ENCODE results near the gene PDCD4. TPM values are rescaled to one million over a fixed set of nuclear protein-coding genes. Genes with fewer than 3 reads are reported as not detected.

PDCD4 gene
- total and polyA plus RNA-seq, 10 of the 15 experiments (the other 5 are each of a cell fraction or from before 2014, with no cell fraction given) = 101 to 372 (median 171) TPM

GRCh38 chr10:110822035-110822711, 49.6 kb upstream of the PDCD4 start (continued):
- no peak for TF ChIP-seq USF2 (IDR thresholded peaks at IDR 0.05; ENCODE audit: borderline replicate concordance, low read depth, low read length)
- no peak for TF ChIP-seq HDAC2 (IDR thresholded peaks at IDR 0.05)
- TF ChIP-seq SIN3A (IDR thresholded peaks at IDR 0.05; ENCODE audit: low read depth, low read length) = no peak
- TF ChIP-seq HDGF (IDR thresholded peaks at IDR 0.05) = no peak
- TF ChIP-seq BACH1 (IDR thresholded peaks at IDR 0.05; ENCODE audit: borderline replicate concordance) = no peak
- TF ChIP-seq STAT3 (IDR thresholded peaks at IDR 0.05; ENCODE audit: low read depth, low read length) = no peak
- TF ChIP-seq ZNF622 (IDR thresholded peaks at IDR 0.05) = no peak

GRCh38 chr10:110822712-110823311, 48.9 kb upstream of the PDCD4 start:
- intact Hi-C loops (cut with micrococcal nuclease; ENCODE audit: unreplicated experiment) = no loop called here
- no peaks in the 10 kb centered on the region for H3K9me3 ChIP-seq (replicated peaks; ENCODE audit: control insufficient read depth, insufficient read depth, low read length)
- H4K20me1 ChIP-seq (ENCODE audit: control insufficient read depth, insufficient read depth) = no peaks in the 10 kb centered on the region
- no peak overlapping the region for H3K27ac ChIP-seq (ENCODE audit: control insufficient read depth, insufficient read depth)
- no peak overlapping the region for H3K4me2 ChIP-seq (ENCODE audit: control insufficient read depth, insufficient read depth)
- no peaks in the 10 kb centered on the region for H3K36me3 ChIP-seq (ENCODE audit: control insufficient read depth in 2 of 2, insufficient read depth in 2 of 2, low read length in 1 of 2)
- H3K4me1 ChIP-seq (ENCODE audit: control insufficient read depth, insufficient read depth, low read length) = peaks cover 7% of the 10 kb centered on the region
- in situ Hi-C loops (cut with MboI) = no loop called here
- no peak overlapping the region for H3K9ac ChIP-seq (ENCODE audit: control insufficient read depth, insufficient read depth, low read length)
- H3K27me3 ChIP-seq (replicated peaks in 1 of 2; ENCODE audit: control insufficient read depth in 2 of 2, insufficient read depth in 2 of 2, low read length in 1 of 2) = no peaks in the 10 kb centered on the region
- 87% methylated on average over 8 of the region's 8 CpGs for WGBS (ENCODE audit: insufficient coverage, insufficient replicate concordance, low lambda C conversion rate, missing lambda C conversion rate)
- no peak overlapping the region for H3K4me3 ChIP-seq
- BruUV-seq (replicated peaks) = no TSS peak
- RAD21 ChIA-PET (ENCODE audit: unreplicated experiment) = interaction anchor here (0.6 to 2.6 kb wide), 7 partner anchors 14 to 68 kb away, joined by 3 to 7 read pairs (median 3); no protein-coding TSS in a partner anchor
- CTCF ChIA-PET = interaction anchor here (0.5 to 1.5 kb wide), 5 partner anchors 13 to 363 kb away, joined by 3 to 5 read pairs (median 4); no protein-coding TSS in a partner anchor
- DNase-seq (ENCODE audit: low read depth, low spot score) = no peak
- SMC1A ChIA-PET (ENCODE audit: uncharacterized antibody, unreplicated experiment) = interaction anchor here (0.9 to 10.8 kb wide), 9 partner anchors 13 to 72 kb away, joined by 3 to 57 read pairs (median 5); no protein-coding TSS in a partner anchor
- ATAC-seq = no peak
- no peak for FAIRE-seq
- POLR2A ChIA-PET = interaction anchor here (0.6 to 1.4 kb wide), 5 partner anchors 12 to 550 kb away, joined by 3 to 5 read pairs (median 4); no protein-coding TSS in a partner anchor
- H3K79me2 ChIP-seq (ENCODE audit: control insufficient read depth, insufficient read depth, low read length) = no peaks in the 10 kb centered on the region
- no peak overlapping the region for H2AFZ ChIP-seq (ENCODE audit: control insufficient read depth, low read depth, low read length)
- no peak for TF ChIP-seq MTA2 (IDR thresholded peaks at IDR 0.05; ENCODE audit: low read depth)
- TF ChIP-seq RAD51 (IDR thresholded peaks at IDR 0.05) = no peak
- TF ChIP-seq BACH1 (IDR thresholded peaks at IDR 0.05; ENCODE audit: borderline replicate concordance) = no peak
- TF ChIP-seq RELB (IDR thresholded peaks at IDR 0.05; ENCODE audit: low read depth) = no peak
- no peak for TF ChIP-seq BHLHE40 (IDR thresholded peaks at IDR 0.05; ENCODE audit: borderline replicate concordance in 1 of 2, low read depth in 2 of 2, low read length in 1 of 2)
- no peak for TF ChIP-seq E2F8 (IDR thresholded peaks at IDR 0.05; ENCODE audit: low read depth, partially characterized antibody)
- TF ChIP-seq ZBED1 (IDR thresholded peaks at IDR 0.05; ENCODE audit: borderline replicate concordance) = no peak
- TF ChIP-seq RBBP5 (conservative IDR thresholded peaks at IDR 0.05) = no peak

All from GM12878 (cell line).